Parathyroid adenoma (tissue), 2 donors: ENCODE results near the gene TSPAN4.

ENCODE experiments used
- H2AFZ ChIP-seq: fragments of 300-600 bp; sonication (generic); one replicate; pipeline ENCODE4 v1.7.0; 2017; ENCODE audit warnings: antibody characterized with exemption, mild to moderate bottlenecking
- H3K27ac ChIP-seq: fragments of 300-600 bp; sonication (generic); one replicate; pipeline ENCODE4 v1.7.0; 2017
- H3K27me3 ChIP-seq: fragments of 300-600 bp; sonication (generic); one replicate; pipeline ENCODE4 v1.7.0; 2017; ENCODE audit warnings: low read length; ENCODE audit not compliant: control insufficient read depth, insufficient read depth
- H3K36me3 ChIP-seq: fragments of 300-600 bp; sonication (generic); one replicate; pipeline ENCODE4 v1.7.0; 2017; ENCODE audit warnings: low read length; ENCODE audit not compliant: control insufficient read depth, insufficient read depth
- H3K4me1 ChIP-seq: fragments of 300-600 bp; sonication (generic); one replicate; pipeline ENCODE4 v1.7.0; 2017; ENCODE audit warnings: control low read depth
- H3K4me2 ChIP-seq: fragments of 300-600 bp; sonication (generic); one replicate; pipeline ENCODE4 v1.7.0; 2017; ENCODE audit warnings: low read length
- H3K4me3 ChIP-seq: fragments of 300-600 bp; sonication (generic); one replicate; pipeline ENCODE4 v1.7.0; 2017; ENCODE audit warnings: low read depth, low read length
- H3K79me2 ChIP-seq: fragments of 300-600 bp; sonication (generic); one replicate; pipeline ENCODE4 v1.7.0; 2017; ENCODE audit warnings: control low read depth
- H3K9ac ChIP-seq: fragments of 300-600 bp; sonication (generic); one replicate; pipeline ENCODE4 v1.7.0; 2017; ENCODE audit warnings: mild to moderate bottlenecking
- H3K9me3 ChIP-seq: fragments of 300-600 bp; sonication (generic); one replicate; pipeline ENCODE4 v1.7.0; 2017; ENCODE audit warnings: low read length; ENCODE audit not compliant: control insufficient read depth
- CTCF ChIP-seq: fragments of 300-600 bp; sonication (generic); IDR thresholded peaks from one replicate; pipeline ENCODE4 v1.7.0; 2017; ENCODE audit warnings: antibody characterized with exemption, mild to moderate bottlenecking
- donor health status: primary hyperparathyroidism.

Gene TSPAN4

DNA sequence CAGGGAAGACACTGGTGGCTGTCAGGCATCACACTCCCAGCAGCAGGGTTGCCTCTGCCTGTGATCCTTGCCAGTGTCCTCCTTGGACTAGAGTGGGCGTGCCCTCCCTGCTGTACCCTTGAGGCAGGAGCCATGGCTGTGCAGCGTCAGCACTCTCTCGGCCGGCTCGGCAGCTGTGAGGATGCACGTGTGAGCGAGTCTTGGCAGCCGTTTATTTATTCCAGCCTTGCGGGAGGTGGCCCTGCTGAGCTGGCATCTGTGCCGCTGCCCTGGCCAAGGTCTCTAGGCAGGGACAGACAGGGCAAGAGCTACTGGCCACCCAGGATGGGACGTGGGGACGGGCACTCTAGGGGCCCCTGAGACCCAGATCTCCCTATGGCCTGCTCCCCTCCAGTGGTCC lies 33.9 kb downstream of the TSPAN4 start:
- Histone ChIP-seq H3K36me3 (no peaks in the 10 kb centered on the region), H3K79me2 (no peaks in the 10 kb centered on the region), H3K4me1 (no peaks in the 10 kb centered on the region), H3K9ac (no peak overlapping the region), H3K4me2 (peak overlapping the region; percentile 31), H2AFZ (no peak overlapping the region), H3K27me3 (no peaks in the 10 kb centered on the region), H3K27ac (no peak overlapping the region), H3K4me3 (no peak overlapping the region), H3K9me3 (no peaks in the 10 kb centered on the region)
- no peak for TF ChIP-seq CTCF

- Histone ChIP-seq H3K79me2 (no peaks in the 10 kb centered on the region), H3K27me3 (no peaks in the 10 kb centered on the region), H3K27ac (no peak overlapping the region), H3K4me1 (no peaks in the 10 kb centered on the region), H3K9ac (no peak overlapping the region), H3K36me3 (no peaks in the 10 kb centered on the region), H3K9me3 (no peaks in the 10 kb centered on the region), H3K4me3 (no peak overlapping the region), H3K4me2 (no peak overlapping the region), H2AFZ (no peak overlapping the region)
- TF ChIP-seq CTCF = no peak
These were observed 34.9 kb downstream of the TSPAN4 start for GRCh38 chr11:877565-877964.

DNA sequence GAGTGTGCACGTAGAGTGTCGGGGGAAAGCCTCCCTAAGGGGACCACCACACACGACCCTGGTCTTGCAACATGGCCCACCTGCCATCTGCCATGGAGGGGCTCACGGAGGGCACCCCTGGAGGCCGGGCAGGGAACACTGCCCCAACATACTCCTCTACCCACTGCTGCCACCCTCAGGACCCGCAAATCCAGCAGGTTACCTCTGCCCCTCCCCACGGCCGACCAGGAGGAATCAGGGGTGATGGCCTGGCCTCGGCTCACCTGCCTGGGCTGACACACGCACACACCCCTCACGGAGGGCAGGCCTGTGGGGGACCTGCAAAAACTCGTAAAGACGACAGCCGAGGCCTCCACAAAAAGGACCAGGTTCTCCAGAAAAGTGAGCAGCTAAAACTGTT lies 37.8 kb downstream of the TSPAN4 start:
- no peaks in the 10 kb centered on the region for H3K79me2 ChIP-seq
- no peaks in the 10 kb centered on the region for H3K9me3 ChIP-seq
- no peak overlapping the region for H3K4me3 ChIP-seq
- H3K36me3 ChIP-seq = no peaks in the 10 kb centered on the region
- no peak overlapping the region for H3K27ac ChIP-seq
- no peak overlapping the region for H2AFZ ChIP-seq
- H3K9ac ChIP-seq = no peak overlapping the region
- no peaks in the 10 kb centered on the region for H3K27me3 ChIP-seq
- TF ChIP-seq CTCF = no peak
- H3K4me1 ChIP-seq = no peaks in the 10 kb centered on the region
- H3K4me2 ChIP-seq = no peak overlapping the region

GRCh38 chr11:882596-882995 lies 39.9 kb downstream of the TSPAN4 start:
- TF ChIP-seq CTCF = no peak
- no peak overlapping the region for H3K9ac ChIP-seq
- H3K36me3 ChIP-seq = no peaks in the 10 kb centered on the region
- no peaks in the 10 kb centered on the region for H3K4me1 ChIP-seq
- no peak overlapping the region for H3K4me3 ChIP-seq
- no peak overlapping the region for H2AFZ ChIP-seq
- no peaks in the 10 kb centered on the region for H3K79me2 ChIP-seq
- H3K4me2 ChIP-seq = no peak overlapping the region
- no peak overlapping the region for H3K27ac ChIP-seq
- H3K9me3 ChIP-seq = no peaks in the 10 kb centered on the region
- no peaks in the 10 kb centered on the region for H3K27me3 ChIP-seq

DNA sequence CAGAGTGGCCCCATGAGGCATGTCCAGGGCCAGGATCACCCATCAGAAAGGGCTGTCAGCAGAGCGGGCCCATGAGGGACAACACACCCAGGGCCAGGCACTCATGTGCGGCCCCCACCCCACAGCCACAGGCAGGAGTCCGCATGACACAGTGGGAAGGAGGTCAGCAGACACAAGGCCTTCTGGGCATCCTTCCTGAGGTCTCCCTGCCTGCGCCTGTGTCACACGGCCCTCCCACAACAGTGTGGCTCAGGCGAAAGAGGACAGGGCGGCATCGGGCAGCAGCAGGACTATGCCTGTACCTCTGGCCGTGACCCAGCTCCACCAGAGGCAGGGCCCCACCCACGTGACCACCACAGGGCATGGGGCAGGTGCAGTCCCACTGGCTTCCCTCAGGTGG lies 40.9 kb downstream of the TSPAN4 start:
- TF ChIP-seq CTCF = no peak
- Histone ChIP-seq H2AFZ (no peak overlapping the region), H3K4me2 (no peak overlapping the region), H3K36me3 (no peaks in the 10 kb centered on the region), H3K4me1 (no peaks in the 10 kb centered on the region), H3K79me2 (no peaks in the 10 kb centered on the region), H3K27me3 (no peaks in the 10 kb centered on the region), H3K4me3 (no peak overlapping the region), H3K9ac (no peak overlapping the region), H3K27ac (no peak overlapping the region), H3K9me3 (no peaks in the 10 kb centered on the region)
